Liver (tissue), 9 donors: ENCODE measurements around the gene GAPVD1. TPM values are rescaled to one million over a fixed set of nuclear protein-coding genes. Genes with fewer than 3 reads are reported as not detected.

Experiments
- DNase-seq: peaks from one replicate; pipeline ENCODE4 v3.0.0-alpha.2; 2017; ENCODE audit warnings: low spot score
- H3K27ac ChIP-seq, 2 donors: one replicate each; pipeline ENCODE4 v1.7.0; 2013; ENCODE audit warnings: inconsistent platforms in 2 of 2, low read length in 2 of 2, control low read depth in 1 of 2, low read depth in 1 of 2, mild to moderate bottlenecking in 1 of 2
- H3K27me3 ChIP-seq, 4 donors: one replicate each; pipeline versions ENCODE4 v1.6.1 to v1.7.0; 2013; ENCODE audit warnings: low read length in 3 of 4, inconsistent platforms in 1 of 4, mild to moderate bottlenecking in 1 of 4, moderate library complexity in 1 of 4; ENCODE audit not compliant: control insufficient read depth in 4 of 4, insufficient read depth in 4 of 4
- H3K36me3 ChIP-seq, 4 donors: one replicate each; pipeline versions ENCODE4 v1.6.1 to v1.7.0; 2013; ENCODE audit warnings: low read length in 3 of 4, mild to moderate bottlenecking in 3 of 4, low read depth in 1 of 4, moderate library complexity in 1 of 4; ENCODE audit not compliant: control insufficient read depth in 4 of 4, insufficient read depth in 3 of 4
- H3K4me1 ChIP-seq, 4 donors: one replicate each; pipeline versions ENCODE4 v1.6.1 to v1.7.0; 2013; ENCODE audit warnings: low read length in 3 of 4, mild to moderate bottlenecking in 3 of 4, moderate library complexity in 1 of 4; ENCODE audit not compliant: control insufficient read depth in 4 of 4, insufficient read depth in 4 of 4
- H3K4me3 ChIP-seq, 3 donors: one replicate each; pipeline versions ENCODE4 v1.6.1 to v1.7.0; 2013; ENCODE audit warnings: low read length in 3 of 3, control low read depth in 1 of 3, low read depth in 1 of 3, mild to moderate bottlenecking in 1 of 3
- H3K9ac ChIP-seq, 2 donors: one replicate each; pipeline ENCODE4 v1.7.0; 2013; ENCODE audit warnings: low read length in 2 of 2, mild to moderate bottlenecking in 2 of 2, moderate library complexity in 2 of 2, control low read depth in 1 of 2, low read depth in 1 of 2
- H3K9me3 ChIP-seq, 4 donors: one replicate each; pipeline versions ENCODE4 v1.6.1 to v1.7.0; 2013; ENCODE audit warnings: low read length in 3 of 4; ENCODE audit not compliant: control insufficient read depth in 4 of 4
- ATF3 ChIP-seq: IDR thresholded peaks from 2 replicates; pipeline ENCODE4 v1.6.1; 2016; ENCODE audit warnings: antibody characterized with exemption
- EGR1 ChIP-seq, 2 donors: IDR thresholded peaks; 2 replicates each; pipeline ENCODE4 v1.6.1; 2016 to 2018; ENCODE audit warnings: antibody characterized with exemption in 2 of 2, low read depth in 2 of 2
- FOXA1 ChIP-seq: IDR thresholded peaks from 2 replicates; pipeline ENCODE4 v1.6.1; 2016; ENCODE audit warnings: antibody characterized with exemption
- FOXA2 ChIP-seq: IDR thresholded peaks from 2 replicates; pipeline ENCODE4 v1.6.1; 2016; ENCODE audit warnings: antibody characterized with exemption
- GABPA ChIP-seq, 2 donors: IDR thresholded peaks in 1 of 2; conservative IDR thresholded peaks in 1 of 2; 2 replicates each; pipeline ENCODE4 v1.6.1; 2016; ENCODE audit warnings: antibody characterized with exemption in 2 of 2, mild to moderate bottlenecking in 1 of 2, moderate library complexity in 1 of 2
- HNF4A ChIP-seq, 2 donors: conservative IDR thresholded peaks; 2 replicates each; pipeline ENCODE4 v1.6.1; 2016; ENCODE audit warnings: antibody characterized with exemption in 2 of 2, mild to moderate bottlenecking in 2 of 2
- HNF4G ChIP-seq: IDR thresholded peaks from 2 replicates; pipeline ENCODE4 v1.6.1; 2016; ENCODE audit warnings: antibody characterized with exemption
- JUND ChIP-seq, 2 donors: IDR thresholded peaks; 2 replicates each; pipeline ENCODE4 v1.6.1; 2016; ENCODE audit warnings: antibody characterized with exemption in 2 of 2
- NR2F2 ChIP-seq: IDR thresholded peaks from 2 replicates; pipeline ENCODE4 v1.6.1; 2016; ENCODE audit warnings: antibody characterized with exemption
- REST ChIP-seq: IDR thresholded peaks from 2 replicates; pipeline ENCODE4 v1.6.1; 2016; ENCODE audit warnings: antibody characterized with exemption, mild to moderate bottlenecking
- RXRA ChIP-seq, 2 donors: IDR thresholded peaks; 2 replicates each; pipeline ENCODE4 v1.6.1; 2017 to 2018; ENCODE audit warnings: antibody characterized with exemption in 2 of 2, mild to moderate bottlenecking in 1 of 2
- SP1 ChIP-seq: IDR thresholded peaks from 2 replicates; pipeline ENCODE4 v1.6.1; 2018; ENCODE audit warnings: antibody characterized with exemption, mild to moderate bottlenecking
- TAF1 ChIP-seq: conservative IDR thresholded peaks from 2 replicates; pipeline ENCODE4 v1.6.1; 2016; ENCODE audit warnings: antibody characterized with exemption, mild to moderate bottlenecking
- YY1 ChIP-seq: IDR thresholded peaks from 2 replicates; pipeline ENCODE4 v1.6.1; 2016; ENCODE audit warnings: antibody characterized with exemption, mild to moderate bottlenecking
- WGBS: extraction: QIAGEN DNeasy Blood & Tissue Kit; methylation state at CpG from one replicate; pipeline ENCODE4 v1.1.7; 2013; 5-methylcytosine and 5-hydroxymethylcytosine counted together
- polyA plus RNA-seq, 2 donors: library from polyadenylated mRNA; stranded (reverse) in 1 of 2; unstranded in 1 of 2; fragments of 200-250 nt in 1 of 2; fragments of >200 nt in 1 of 2; fragmentation: Nextera tagmentation in 1 of 2; extraction: Ambion mirVana in 1 of 2; gene quantifications; one replicate each; pipeline versions ENCODE4 v1.2.1 to v1.2.3, GENCODE V29; 2013 to 2015
- total RNA-seq, 2 donors: library from RNA; depleted of rRNA; stranded (reverse); fragments of >200 nt; gene quantifications; one replicate each; pipeline ENCODE4 v1.2.3, GENCODE V29; 2014
- TF ChIP-seq, protein P1 (sequence below): IDR thresholded peaks from 2 replicates; pipeline ENCODE4 v1.6.1; 2016; ENCODE audit warnings: antibody characterized with exemption
- TF ChIP-seq, protein P2 (sequence below): IDR thresholded peaks from 2 replicates; pipeline ENCODE4 v1.6.1; 2016; ENCODE audit warnings: antibody characterized with exemption
- TF ChIP-seq, protein P3 (sequence below): fragments of 150-350 bp; IDR thresholded peaks from 2 replicates; pipeline ENCODE4 v1.5.1; 2017; ENCODE audit warnings: improper control_type of control experiment, low read depth, low read length; ENCODE audit not compliant: missing input control
- donor health status: healthy.
- donor health status: healthy.
- donor health status: healthy.
- donor health status: healthy.
- donor health status: healthy.

GAPVD1 gene
- total and polyA plus RNA-seq, 4 donors, result 5.5 to 89.7 (median 28.6) TPM

DNA sequence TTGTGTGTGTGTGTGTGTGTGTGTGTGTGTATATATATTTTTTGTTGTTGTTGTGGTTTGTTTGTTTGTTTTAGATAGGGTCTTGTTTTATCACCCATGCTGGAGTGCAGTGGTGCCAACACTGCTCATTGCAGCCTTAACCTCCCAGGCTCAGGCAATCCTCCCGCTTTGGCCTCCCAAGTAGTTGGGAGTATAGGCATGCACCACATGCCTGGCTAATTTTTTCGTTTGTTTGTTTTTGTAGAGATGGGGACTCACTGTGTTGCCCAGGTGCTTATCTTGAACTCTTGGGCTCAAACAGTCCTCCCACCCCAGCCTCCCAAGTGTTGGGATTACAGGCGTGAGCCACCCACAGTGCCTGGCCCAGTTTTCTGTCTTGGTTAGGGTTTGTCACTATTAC lies 77.3 kb downstream of the GAPVD1 start:
- TF ChIP-seq FOXA1 (no peak), GABPA (IDR thresholded peaks at IDR 0.05 in 1 of 2, conservative IDR thresholded peaks at IDR 0.05 in 1 of 2) (no peak), ATF3 (no peak), YY1 (no peak), FOXA2 (no peak), TAF1 (no peak), JUND (IDR thresholded peaks at IDR 0.05) (no peak), RXRA (IDR thresholded peaks at IDR 0.05) (no peak), REST (no peak), SP1 (no peak), NR2F2 (no peak)
- TF ChIP-seq, protein P1, sequence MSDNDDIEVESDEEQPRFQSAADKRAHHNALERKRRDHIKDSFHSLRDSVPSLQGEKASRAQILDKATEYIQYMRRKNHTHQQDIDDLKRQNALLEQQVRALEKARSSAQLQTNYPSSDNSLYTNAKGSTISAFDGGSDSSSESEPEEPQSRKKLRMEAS, result no peak
- TF ChIP-seq, protein P2, sequence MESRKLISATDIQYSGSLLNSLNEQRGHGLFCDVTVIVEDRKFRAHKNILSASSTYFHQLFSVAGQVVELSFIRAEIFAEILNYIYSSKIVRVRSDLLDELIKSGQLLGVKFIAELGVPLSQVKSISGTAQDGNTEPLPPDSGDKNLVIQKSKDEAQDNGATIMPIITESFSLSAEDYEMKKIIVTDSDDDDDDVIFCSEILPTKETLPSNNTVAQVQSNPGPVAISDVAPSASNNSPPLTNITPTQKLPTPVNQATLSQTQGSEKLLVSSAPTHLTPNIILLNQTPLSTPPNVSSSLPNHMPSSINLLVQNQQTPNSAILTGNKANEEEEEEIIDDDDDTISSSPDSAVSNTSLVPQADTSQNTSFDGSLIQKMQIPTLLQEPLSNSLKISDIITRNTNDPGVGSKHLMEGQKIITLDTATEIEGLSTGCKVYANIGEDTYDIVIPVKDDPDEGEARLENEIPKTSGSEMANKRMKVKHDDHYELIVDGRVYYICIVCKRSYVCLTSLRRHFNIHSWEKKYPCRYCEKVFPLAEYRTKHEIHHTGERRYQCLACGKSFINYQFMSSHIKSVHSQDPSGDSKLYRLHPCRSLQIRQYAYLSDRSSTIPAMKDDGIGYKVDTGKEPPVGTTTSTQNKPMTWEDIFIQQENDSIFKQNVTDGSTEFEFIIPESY, result no peak
- TF ChIP-seq, protein P3, sequence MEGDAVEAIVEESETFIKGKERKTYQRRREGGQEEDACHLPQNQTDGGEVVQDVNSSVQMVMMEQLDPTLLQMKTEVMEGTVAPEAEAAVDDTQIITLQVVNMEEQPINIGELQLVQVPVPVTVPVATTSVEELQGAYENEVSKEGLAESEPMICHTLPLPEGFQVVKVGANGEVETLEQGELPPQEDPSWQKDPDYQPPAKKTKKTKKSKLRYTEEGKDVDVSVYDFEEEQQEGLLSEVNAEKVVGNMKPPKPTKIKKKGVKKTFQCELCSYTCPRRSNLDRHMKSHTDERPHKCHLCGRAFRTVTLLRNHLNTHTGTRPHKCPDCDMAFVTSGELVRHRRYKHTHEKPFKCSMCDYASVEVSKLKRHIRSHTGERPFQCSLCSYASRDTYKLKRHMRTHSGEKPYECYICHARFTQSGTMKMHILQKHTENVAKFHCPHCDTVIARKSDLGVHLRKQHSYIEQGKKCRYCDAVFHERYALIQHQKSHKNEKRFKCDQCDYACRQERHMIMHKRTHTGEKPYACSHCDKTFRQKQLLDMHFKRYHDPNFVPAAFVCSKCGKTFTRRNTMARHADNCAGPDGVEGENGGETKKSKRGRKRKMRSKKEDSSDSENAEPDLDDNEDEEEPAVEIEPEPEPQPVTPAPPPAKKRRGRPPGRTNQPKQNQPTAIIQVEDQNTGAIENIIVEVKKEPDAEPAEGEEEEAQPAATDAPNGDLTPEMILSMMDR, result no peak
- H3K27ac ChIP-seq, result no peak overlapping the region
- no peak overlapping the region for H3K4me3 ChIP-seq
- H3K9me3 ChIP-seq, result no peaks in the 10 kb centered on the region
- peaks cover 5 to 22% (median 19%) of the 10 kb centered on the region in 4 donors for H3K36me3 ChIP-seq
- no peak overlapping the region for H3K9ac ChIP-seq
- DNase-seq, result no peak
- 97% methylated on average over 3 of the region's 3 CpGs for WGBS
- no peaks in the 10 kb centered on the region for H3K27me3 ChIP-seq
- no peaks in the 10 kb centered on the region for H3K4me1 ChIP-seq

- TF ChIP-seq YY1 (no peak), NR2F2 (no peak), TAF1 (no peak), FOXA1 (no peak), GABPA (IDR thresholded peaks at IDR 0.05 in 1 of 2, conservative IDR thresholded peaks at IDR 0.05 in 1 of 2) (no peak), RXRA (IDR thresholded peaks at IDR 0.05) (no peak), REST (no peak), FOXA2 (no peak), HNF4G (no peak), HNF4A (conservative IDR thresholded peaks at IDR 0.05) (no peak), EGR1 (IDR thresholded peaks at IDR 0.05; ENCODE audit: low read depth in 2 of 2) (no peak), ATF3 (no peak)
- TF ChIP-seq, protein P2, result no peak
- TF ChIP-seq, protein P1, result no peak
- no peaks in the 10 kb centered on the region for H3K27me3 ChIP-seq
- no peaks in the 10 kb centered on the region for H3K4me1 ChIP-seq
- H3K9me3 ChIP-seq, result no peaks in the 10 kb centered on the region
- H3K9ac ChIP-seq, result no peak overlapping the region
- no peak for DNase-seq
- no peak overlapping the region for H3K27ac ChIP-seq
- WGBS, result 67% methylated on average over 4 of the region's 4 CpGs
- no peak overlapping the region for H3K4me3 ChIP-seq
- H3K36me3 ChIP-seq, result peaks cover 5 to 27% (median 17%) of the 10 kb centered on the region in 4 donors
Measured at GRCh38 chr9:125341566-125341965, 79.9 kb downstream of the GAPVD1 start.
